ENCODE measurements around the gene CLK2. TPM values are rescaled to one million over a fixed set of nuclear protein-coding genes. Genes with fewer than 3 reads are reported as not detected.
A peak's percentile ranks its signal among the peaks of the same experiment; 100 is the strongest.

Gene CLK2
- total RNA-seq, 2 experiments from 2014 or later = 48.1 to 49.8 TPM

DNA sequence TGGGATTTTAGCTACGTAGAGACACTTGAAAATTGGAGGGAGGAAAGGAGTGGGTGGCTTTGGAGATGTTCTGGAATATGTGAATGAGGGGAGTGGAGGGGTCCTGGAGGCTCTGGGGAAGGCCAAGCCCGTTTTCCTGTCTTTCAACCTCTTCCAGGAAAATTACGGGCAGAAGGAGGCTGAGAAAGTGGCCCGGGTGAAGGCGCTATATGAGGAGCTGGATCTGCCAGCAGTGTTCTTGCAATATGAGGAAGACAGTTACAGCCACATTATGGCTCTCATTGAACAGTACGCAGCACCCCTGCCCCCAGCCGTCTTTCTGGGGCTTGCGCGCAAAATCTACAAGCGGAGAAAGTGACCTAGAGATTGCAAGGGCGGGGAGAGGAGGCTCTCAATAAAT, 46.9 kb upstream of the CLK2 start:
- no peak for ATAC-seq (ENCODE audit: poor library complexity)
- H3K4me3 ChIP-seq (ENCODE audit: low read length) = peak overlapping the region; percentile 54
- POLR2A ChIA-PET = interaction anchor here (0.9 to 7.1 kb wide), 4 partner anchors 47 to 113 kb away, joined by 3 to 51 read pairs (median 4); partner anchors contain the start of genes CLK2 and SCAMP3

DNA sequence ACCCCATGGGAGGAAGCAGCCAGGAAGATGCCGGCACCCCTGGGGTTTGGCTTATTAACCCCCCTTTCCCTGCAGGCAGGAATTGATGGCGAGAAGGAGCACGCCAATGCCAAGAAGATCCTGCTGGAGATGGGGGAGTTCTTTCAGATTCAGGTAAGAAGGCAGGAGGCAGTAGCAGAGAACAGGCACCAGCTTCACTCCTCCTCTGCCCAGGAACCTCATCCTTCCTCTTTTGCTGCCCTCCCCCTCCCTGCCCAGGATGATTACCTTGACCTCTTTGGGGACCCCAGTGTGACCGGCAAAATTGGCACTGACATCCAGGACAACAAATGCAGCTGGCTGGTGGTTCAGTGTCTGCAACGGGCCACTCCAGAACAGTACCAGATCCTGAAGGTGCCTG, 46.2 kb upstream of the CLK2 start:
- Mint-ChIP-seq H3K36me3 (ENCODE audit: low read depth) (peaks cover 7% of the 10 kb centered on the region), H3K4me3 (peak overlapping the region; percentile 62), H3K4me1 (ENCODE audit: low read depth) (peaks cover 34% of the 10 kb centered on the region), H3K9me3 (no peaks in the 10 kb centered on the region), H3K27me3 (no peaks in the 10 kb centered on the region), H3K27ac (no peak overlapping the region)
- Histone ChIP-seq H3K27me3 (ENCODE audit: control insufficient read depth in 1 of 2, insufficient read depth in 2 of 2, low read length in 2 of 2) (no peaks in the 10 kb centered on the region), H3K4me3 (ENCODE audit: low read length) (no peak overlapping the region), H3K9me3 (ENCODE audit: control insufficient read depth in 1 of 2, insufficient read depth in 1 of 2, low read length in 2 of 2) (no peaks in the 10 kb centered on the region), H3K4me1 (ENCODE audit: insufficient read depth, low read length) (peaks cover 37% of the 10 kb centered on the region), H3K36me3 (ENCODE audit: insufficient read depth, low read length) (peaks cover 17% of the 10 kb centered on the region), H3K27ac (ENCODE audit: low read depth in 1 of 2, low read length in 2 of 2) (no peak overlapping the region)
- TF ChIP-seq, protein P1, sequence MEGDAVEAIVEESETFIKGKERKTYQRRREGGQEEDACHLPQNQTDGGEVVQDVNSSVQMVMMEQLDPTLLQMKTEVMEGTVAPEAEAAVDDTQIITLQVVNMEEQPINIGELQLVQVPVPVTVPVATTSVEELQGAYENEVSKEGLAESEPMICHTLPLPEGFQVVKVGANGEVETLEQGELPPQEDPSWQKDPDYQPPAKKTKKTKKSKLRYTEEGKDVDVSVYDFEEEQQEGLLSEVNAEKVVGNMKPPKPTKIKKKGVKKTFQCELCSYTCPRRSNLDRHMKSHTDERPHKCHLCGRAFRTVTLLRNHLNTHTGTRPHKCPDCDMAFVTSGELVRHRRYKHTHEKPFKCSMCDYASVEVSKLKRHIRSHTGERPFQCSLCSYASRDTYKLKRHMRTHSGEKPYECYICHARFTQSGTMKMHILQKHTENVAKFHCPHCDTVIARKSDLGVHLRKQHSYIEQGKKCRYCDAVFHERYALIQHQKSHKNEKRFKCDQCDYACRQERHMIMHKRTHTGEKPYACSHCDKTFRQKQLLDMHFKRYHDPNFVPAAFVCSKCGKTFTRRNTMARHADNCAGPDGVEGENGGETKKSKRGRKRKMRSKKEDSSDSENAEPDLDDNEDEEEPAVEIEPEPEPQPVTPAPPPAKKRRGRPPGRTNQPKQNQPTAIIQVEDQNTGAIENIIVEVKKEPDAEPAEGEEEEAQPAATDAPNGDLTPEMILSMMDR (IDR thresholded peaks at IDR 0.05) = no peak
- no peak for ATAC-seq (ENCODE audit: poor library complexity)
- no peak for DNase-seq
- ChIA-PET POLR2A (interaction anchor here (1.1 to 7.1 kb wide), 2 partner anchors 58 to 68 kb away, joined by 4 to 51 read pairs; partner anchors contain the start of gene SCAMP3), CTCF (interaction anchor here (1.8 to 6.4 kb wide), 2 partner anchors 69 kb away, joined by 6 to 114 read pairs; no protein-coding TSS in a partner anchor)
- intact Hi-C loops (cut with DNase I, micrococcal nuclease) = no loop called here

More for the DNA sequence above, 46.9 kb upstream of the CLK2 start:
- peak overlapping the region; percentile 33 for H3K27ac Mint-ChIP-seq
- Histone ChIP-seq H3K9me3 (ENCODE audit: control insufficient read depth in 1 of 2, insufficient read depth in 1 of 2, low read length in 2 of 2) (no peaks in the 10 kb centered on the region), H3K4me1 (ENCODE audit: insufficient read depth, low read length) (peaks cover 44% of the 10 kb centered on the region), H3K27me3 (ENCODE audit: control insufficient read depth in 1 of 2, insufficient read depth in 2 of 2, low read length in 2 of 2) (no peaks in the 10 kb centered on the region), H3K27ac (ENCODE audit: low read depth in 1 of 2, low read length in 2 of 2) (no peak overlapping the region), H3K36me3 (ENCODE audit: insufficient read depth, low read length) (peaks cover 11% of the 10 kb centered on the region)
- no peak for DNase-seq
- no peaks in the 10 kb centered on the region for H3K9me3 Mint-ChIP-seq
- intact Hi-C loops (cut with DNase I, micrococcal nuclease) = loop anchor here (1.0 to 5.0 kb wide), 3 partner anchors 11 to 272 kb away; no protein-coding TSS in a partner anchor
- peaks cover 7% of the 10 kb centered on the region for H3K36me3 Mint-ChIP-seq (ENCODE audit: low read depth)
- peak overlapping the region; percentile 86 for H3K4me3 Mint-ChIP-seq
- no peaks in the 10 kb centered on the region for H3K27me3 Mint-ChIP-seq
- TF ChIP-seq, protein P1 (IDR thresholded peaks at IDR 0.05) = no peak
- H3K4me1 Mint-ChIP-seq (ENCODE audit: low read depth) = peaks cover 34% of the 10 kb centered on the region
- CTCF ChIA-PET = interaction anchor here (1.4 to 6.4 kb wide), 2 partner anchors 70 to 113 kb away, joined by 4 to 114 read pairs; no protein-coding TSS in a partner anchor

DNA sequence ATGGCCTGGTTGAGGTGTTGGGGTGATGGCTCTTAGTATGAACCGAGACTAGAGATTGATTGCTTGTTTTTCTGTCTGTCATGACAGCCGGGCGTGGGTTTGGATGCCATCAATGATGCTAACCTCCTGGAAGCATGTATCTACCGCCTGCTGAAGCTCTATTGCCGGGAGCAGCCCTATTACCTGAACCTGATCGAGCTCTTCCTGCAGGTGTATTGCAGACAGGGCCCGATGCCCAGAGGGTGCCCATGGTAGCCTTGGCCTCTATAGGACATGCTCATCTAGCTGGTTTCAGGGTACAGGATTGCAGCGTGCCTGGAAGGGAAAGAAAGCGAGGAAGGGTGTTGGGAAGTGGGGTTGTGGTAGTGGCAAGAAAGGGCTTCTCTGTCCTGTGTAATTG, 44.8 kb upstream of the CLK2 start:
- H3K4me1 Mint-ChIP-seq (ENCODE audit: low read depth) = peaks cover 34% of the 10 kb centered on the region
- CTCF ChIA-PET = interaction anchor here (1.8 kb wide), 1 partner anchor 67 kb away, joined by 6 read pairs; no protein-coding TSS in a partner anchor

More for the DNA sequence above, 44.8 kb upstream of the CLK2 start:
- Histone ChIP-seq H3K27ac (ENCODE audit: low read depth in 1 of 2, low read length in 2 of 2) (no peak overlapping the region), H3K4me1 (ENCODE audit: insufficient read depth, low read length) (peaks cover 30% of the 10 kb centered on the region), H3K9me3 (ENCODE audit: control insufficient read depth in 1 of 2, insufficient read depth in 1 of 2, low read length in 2 of 2) (no peaks in the 10 kb centered on the region), H3K4me3 (ENCODE audit: low read length) (no peak overlapping the region), H3K36me3 (ENCODE audit: insufficient read depth, low read length) (peaks cover 23% of the 10 kb centered on the region), H3K27me3 (ENCODE audit: control insufficient read depth in 1 of 2, insufficient read depth in 2 of 2, low read length in 2 of 2) (no peaks in the 10 kb centered on the region)
- Mint-ChIP-seq H3K27ac (peak overlapping the region; percentile 20), H3K27me3 (no peaks in the 10 kb centered on the region), H3K36me3 (ENCODE audit: low read depth) (peaks cover 13% of the 10 kb centered on the region), H3K9me3 (no peaks in the 10 kb centered on the region), H3K4me3 (no peak overlapping the region)
- intact Hi-C loops (cut with DNase I, micrococcal nuclease) = no loop called here
- ATAC-seq (ENCODE audit: poor library complexity) (no peak), DNase-seq (no peak)
- POLR2A ChIA-PET = interaction anchor here (7.1 kb wide), 1 partner anchor 66 kb away, joined by 51 read pairs; no protein-coding TSS in a partner anchor
- TF ChIP-seq, protein P1 (IDR thresholded peaks at IDR 0.05) = no peak

Data from CD4-positive, alpha-beta T cell (primary cell).